Cerebellar nuclear complex (tissue), 1 donor: ENCODE results near the gene OR52K1.
"Not testable (repeated sequence)": the region's sequence is repeated elsewhere in the genome, so short reads cannot be mapped to it uniquely, and the experiment has no call there.

ENCODE experiments used
- DNase-seq, 2 experiments: peaks; one replicate each; lab custom pipeline; 2025; lab: John Stamatoyannopoulos, UW

The OR52K1 gene

GRCh38 chr11:4482445-4482844 is at the start of gene OR52K1:
OR52K1 (plus strand) TSS chr11:4482646; CDS start chr11:4488901, 6,255 bp downstream.
- DNase-seq = no peak

DNA sequence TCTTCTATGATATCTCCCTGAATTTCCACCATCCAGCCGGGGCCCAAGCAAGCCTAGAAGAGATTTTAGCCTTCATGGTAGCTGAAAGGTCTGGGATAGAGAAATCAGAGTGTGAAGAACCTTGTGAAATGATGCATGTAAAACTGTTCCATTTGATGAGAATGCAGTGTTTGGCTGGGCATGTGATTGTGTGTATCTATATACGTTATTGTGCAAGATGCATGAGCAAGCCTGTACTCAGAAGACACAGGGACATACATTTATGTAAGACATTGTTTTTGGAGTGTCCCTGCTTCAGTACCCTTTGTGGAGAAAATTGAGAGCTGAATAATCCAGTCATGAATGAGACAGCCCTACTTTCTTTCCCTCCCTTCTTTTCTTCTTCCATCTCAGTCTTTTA is 48.6 kb upstream of the OR52K1 start:
- no peak for DNase-seq

DNA sequence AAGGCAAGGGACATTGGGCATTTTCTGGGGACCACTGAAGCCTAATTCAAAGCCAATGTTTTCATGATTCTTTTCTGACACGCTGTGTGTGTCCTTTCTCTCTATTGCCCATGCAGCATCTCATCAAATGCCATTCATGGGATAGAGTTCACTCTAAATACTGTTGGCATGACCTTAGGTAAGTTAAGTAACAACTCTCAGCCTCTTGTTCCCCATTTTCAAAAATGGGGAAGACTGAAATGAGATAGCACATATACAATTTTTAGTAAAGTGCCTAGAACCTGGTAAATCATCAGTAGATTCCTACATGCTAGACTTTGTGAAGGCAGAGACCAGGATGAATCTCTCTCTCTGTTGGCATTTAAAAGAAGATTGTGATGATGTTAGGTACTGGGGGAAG is 46.0 kb upstream of the OR52K1 start:
- no peak for DNase-seq

- DNase-seq = no peak
Measured at GRCh38 chr11:4441515-4441914, 40.9 kb upstream of the OR52K1 start.

- no peak for DNase-seq
Measured at GRCh38 chr11:4443232-4443891, 39.1 kb upstream of the OR52K1 start.

- no peak for DNase-seq
Measured at GRCh38 chr11:4448995-4449394, 33.5 kb upstream of the OR52K1 start, which contains the start of gene OR52K2. OR52K2 (plus strand) TSS chr11:4449295; CDS start chr11:4449340, 45 bp downstream.

GRCh38 chr11:4453118-4453517 is 29.3 kb upstream of the OR52K1 start:
- DNase-seq = no peak

GRCh38 chr11:4454021-4454420 is 28.4 kb upstream of the OR52K1 start:
- no peak for DNase-seq

GRCh38 chr11:4455419-4455818 is 27.0 kb upstream of the OR52K1 start:
- DNase-seq = no peak

DNA sequence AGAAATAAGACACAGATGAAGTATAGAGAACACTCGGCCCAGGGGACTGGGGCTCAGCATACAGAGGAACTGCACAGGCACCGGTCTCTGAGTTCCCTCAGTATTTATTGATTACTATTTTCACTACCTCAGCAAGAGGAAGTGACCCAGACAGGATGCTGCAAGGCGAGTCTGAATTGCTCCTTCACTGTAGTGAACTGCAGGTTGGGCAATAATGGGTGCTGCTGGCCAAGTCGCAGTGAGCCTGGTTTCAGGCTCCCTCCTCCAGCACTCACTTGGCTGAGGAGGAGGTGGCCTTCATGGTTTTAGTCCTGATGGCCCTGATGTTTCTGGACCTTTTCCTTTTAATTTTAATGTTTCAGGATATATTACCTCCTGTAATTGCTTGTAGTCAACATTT is 22.9 kb upstream of the OR52K1 start:
- DNase-seq = no peak

- DNase-seq = no peak
Measured at GRCh38 chr11:4460151-4460550, 22.3 kb upstream of the OR52K1 start.

- DNase-seq = no peak
Measured at GRCh38 chr11:4464216-4465159, 18.0 kb upstream of the OR52K1 start.

DNA sequence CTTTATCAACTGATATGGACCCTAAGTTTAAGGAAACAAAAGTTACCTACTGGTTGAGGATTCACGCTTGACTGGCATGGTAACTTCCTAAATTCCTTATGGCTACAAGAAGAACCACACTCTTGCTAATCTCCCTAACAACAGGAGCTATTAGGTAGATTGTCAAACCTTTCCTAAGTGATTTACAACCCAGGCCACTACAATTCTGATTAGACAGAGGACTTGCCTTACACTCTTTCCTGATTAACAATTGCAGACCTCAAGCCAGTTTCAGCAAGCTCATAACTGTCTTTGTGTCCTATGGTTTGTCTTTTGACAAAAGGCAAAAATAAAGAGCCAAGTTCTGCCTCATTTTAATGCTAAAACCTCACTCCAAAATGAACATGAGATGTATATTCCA is 17.0 kb upstream of the OR52K1 start:
- no peak for DNase-seq

- DNase-seq = no peak
Measured at GRCh38 chr11:4466131-4466870, 16.1 kb upstream of the OR52K1 start.

DNA sequence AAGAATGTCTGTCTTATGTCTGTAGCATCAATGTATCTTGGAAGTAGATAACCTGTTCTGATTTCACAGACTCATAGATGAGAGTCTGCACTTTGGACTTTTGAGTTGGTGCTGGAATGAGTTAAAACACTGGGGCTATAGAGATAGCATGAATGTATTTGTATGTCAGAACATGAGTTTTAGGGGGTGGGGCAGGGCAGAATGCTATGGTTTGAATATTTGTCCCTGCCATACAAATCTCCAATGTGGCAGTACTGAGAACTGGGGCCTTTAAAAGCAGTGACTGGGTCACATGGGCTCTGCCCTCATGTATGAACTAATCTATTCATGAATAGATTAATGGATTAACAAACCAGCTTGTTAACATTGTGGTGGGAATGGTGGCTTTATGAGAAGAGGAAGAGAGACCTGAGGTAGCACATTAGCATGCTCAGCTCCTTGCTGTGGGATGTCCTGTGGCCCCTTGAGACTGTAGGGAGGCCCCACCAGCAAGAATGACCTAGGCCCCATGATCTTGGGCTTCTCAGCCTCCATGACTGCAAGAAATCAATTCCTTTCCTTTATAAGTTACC is 15.5 kb upstream of the OR52K1 start:
- no peak for DNase-seq

DNA sequence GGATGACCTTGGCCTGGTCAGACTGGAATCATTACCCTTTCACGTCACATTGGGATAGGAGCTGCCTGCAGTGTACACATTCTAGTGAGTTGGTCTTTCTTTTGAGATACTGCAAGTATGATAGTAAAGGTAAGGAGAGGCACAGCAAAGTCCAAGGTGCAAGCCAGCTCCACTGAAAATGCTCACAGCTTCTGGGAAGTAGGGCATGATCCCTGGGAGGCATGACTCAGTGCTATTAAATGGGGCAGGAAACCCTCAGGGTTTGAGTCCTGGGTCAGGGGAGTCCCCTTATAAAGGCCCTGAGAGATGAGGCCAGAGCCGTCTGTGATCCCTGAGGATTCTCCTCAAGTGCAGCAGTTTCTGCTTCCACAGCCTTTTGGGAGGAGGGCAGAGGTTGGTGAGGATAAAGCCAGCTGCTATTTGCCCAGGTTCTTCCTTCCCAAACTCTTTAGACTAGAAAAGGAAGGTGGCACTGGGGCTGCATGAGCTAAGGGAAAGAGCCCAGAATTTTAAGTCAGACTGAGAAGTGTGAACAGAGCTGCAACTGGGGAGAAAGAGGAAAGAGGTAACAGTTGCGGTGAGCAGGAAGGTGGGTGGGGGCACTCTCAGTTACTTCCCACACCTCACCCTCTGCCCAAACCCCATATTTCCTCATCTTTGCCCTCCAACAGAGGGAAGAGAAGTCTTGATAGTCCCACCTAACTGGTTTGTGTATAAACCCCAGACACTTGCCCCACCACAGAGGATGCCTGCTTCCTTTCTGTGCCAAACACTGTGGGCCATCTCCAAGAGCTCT is 14.4 kb upstream of the OR52K1 start:
- DNase-seq = no peak

DNA sequence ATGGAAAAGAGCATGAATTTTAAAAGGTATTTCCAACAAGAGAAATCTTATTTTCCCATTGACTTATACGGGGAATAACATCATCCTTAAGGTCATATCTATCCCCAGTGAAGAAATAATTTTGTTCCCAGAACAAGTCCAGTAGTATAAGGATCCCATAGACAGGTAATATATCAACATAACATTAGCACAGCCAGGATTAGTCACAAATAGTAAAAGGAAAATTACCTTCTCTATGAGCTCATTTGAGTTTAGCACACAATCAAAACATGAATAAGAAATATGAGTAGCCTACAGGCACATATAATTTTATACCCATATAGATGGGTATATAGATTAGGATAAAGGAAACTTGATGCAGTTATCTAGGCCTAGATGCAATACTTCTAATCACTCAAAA is 2.8 kb upstream of the OR52K1 start:
- DNase-seq = no peak

DNA sequence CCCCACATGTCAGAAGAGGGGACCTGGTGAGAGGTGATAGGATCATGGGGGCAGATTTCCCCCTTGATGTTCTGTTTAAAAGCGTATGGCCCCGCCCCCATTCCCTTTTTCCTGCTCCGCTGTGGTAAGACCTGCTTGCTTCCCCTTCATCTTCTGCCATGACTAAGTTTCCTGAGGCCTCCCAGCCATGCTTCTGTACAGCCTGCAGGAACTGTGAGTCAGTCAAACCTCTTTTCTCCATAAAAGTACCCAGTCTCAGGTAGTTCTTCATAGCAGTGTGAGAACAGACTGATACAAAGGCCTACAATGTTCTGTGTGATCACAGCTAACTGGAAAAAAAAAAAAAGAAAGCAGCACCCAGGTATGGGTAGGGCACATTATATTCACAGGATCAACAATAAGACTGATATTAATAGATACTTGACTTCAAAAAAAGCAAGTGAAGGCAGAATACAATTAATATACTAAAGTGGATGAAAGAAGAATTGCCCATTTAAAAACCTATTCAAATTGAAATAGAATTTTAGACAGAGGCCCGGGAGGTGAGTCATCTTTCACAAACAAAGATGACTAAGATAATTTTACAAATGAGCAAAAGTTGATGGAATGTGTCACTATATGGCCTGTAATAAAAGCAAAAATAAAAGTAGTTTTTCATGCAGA is 1.7 kb upstream of the OR52K1 start:
- DNase-seq = no peak

- DNase-seq = no peak
Measured at GRCh38 chr11:4481240-4481582, 1.2 kb upstream of the OR52K1 start.

DNA sequence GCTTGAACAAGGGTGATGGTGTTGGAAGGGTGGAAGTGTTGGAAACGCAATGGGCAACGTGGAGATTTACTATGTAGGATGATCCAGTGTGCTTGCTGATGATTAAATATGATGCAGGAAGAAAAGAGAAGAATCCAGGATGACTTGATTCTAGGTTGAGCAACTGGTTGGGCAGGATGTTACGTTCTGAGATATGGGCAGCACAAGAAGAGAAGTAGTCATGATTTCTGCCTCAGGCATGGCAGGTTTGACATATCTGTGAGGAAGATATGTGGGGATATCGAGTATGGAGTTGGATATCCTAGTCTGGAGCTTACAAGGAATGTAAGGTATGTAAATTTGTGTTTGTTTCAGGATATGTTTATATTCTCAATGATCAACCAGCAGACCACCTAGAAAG is 1.9 kb downstream of the OR52K1 start:
- DNase-seq = no peak

DNA sequence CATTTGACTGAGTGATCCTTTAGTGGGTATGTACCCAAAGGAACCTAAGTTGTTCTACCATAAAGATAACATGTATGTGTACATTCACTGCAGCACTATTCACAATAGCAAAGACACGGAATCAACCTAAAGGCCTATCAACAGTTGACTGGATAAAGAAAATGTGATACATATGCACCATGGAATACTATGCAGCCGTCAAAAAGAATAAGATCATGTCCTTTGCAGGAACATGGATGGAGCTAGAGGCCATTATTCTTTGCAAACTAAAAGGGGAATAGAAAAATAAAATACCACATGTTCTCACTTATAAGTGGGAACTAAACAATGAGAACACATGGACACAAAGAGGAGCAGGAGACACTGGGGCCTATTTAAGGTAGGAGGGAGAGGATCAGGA is 9.0 kb downstream of the OR52K1 start:
- DNase-seq = not testable (repeated sequence)
